ENCODE results near the gene PPFIA4.
"Not testable (repeated sequence)": the region's sequence is repeated elsewhere in the genome, so short reads cannot be mapped to it uniquely, and the experiment has no call there.

Gene PPFIA4

DNA sequence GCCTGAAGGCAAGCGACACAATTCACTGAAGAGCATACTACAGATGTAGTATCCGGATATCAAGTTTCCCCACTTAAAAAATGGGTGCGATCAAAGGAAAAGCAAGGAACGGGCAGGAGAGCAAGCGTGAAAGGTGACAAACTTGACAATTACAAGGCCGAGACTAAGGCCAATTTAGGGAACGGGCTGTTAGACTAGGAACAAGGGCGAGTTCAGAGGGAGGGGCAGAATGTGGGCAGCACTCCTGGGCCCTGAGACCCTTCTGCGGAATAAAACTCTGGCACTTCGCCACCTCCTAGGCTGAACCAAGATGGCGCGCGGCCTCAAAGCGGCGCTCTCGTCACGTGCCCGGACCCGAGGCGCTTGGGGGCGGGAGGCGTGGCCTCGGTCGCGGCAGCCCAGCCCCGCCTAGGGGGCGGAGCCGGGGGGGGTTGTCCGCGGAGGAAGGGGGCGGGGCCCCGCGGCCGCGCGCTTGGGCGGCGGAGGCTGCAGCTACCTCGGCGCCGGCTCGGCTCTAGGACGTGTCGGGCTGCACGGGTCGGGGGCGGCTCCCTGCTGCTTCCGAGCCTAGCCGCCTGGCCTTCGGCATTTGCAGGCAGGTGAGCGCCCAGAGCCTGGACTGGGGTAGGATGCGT is at the start of gene PPFIA4:
TSS of gene PPFIA4 (plus strand) at position 461 of the 635 bp plus-strand sequence. CDS start 12,518 bp downstream, outside the sequence.
- peak; percentile 87 for DNase-seq

DNA sequence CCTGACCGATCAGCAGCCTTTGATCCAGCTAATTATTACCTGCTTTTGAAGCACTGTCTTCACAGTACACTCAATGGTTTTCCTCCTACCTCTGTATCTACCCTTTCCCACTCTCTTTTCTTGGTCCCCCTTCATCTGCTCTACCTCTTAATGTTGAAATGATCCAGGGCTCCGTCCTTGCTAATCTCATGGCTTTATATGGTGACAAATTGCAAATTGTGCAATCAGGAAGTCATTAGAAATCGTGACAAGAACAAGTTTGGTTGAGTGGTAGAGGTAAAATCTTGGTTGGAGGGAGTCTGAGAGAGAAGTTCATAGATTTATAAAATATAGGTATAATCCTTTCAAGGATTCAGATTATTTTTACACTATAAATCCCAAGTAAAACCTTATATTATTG is 49.7 kb upstream of the PPFIA4 start:
- no peak for DNase-seq

DNA sequence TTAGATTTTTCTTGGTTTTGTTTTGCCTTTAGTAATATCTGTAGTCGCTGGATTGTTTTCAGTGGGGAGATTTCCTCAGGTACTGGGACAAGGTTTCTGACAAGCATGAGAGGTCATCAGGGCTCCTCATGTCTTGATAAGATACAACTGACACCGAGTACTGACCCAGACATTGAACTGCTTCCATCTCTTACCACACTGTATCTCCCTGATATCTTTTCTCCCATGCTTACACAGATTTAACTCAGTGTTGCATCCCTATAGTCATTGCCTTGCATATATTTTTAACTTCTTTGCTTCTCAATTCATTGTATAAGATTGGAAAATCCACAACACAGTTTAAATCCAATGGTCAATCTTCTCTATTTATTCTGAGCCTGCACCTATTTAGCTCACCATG is 46.8 kb upstream of the PPFIA4 start:
- DNase-seq, result no peak

- DNase-seq, result no peak
Observed at GRCh38 chr1:202981939-202982338, 44.4 kb upstream of the PPFIA4 start.

DNA sequence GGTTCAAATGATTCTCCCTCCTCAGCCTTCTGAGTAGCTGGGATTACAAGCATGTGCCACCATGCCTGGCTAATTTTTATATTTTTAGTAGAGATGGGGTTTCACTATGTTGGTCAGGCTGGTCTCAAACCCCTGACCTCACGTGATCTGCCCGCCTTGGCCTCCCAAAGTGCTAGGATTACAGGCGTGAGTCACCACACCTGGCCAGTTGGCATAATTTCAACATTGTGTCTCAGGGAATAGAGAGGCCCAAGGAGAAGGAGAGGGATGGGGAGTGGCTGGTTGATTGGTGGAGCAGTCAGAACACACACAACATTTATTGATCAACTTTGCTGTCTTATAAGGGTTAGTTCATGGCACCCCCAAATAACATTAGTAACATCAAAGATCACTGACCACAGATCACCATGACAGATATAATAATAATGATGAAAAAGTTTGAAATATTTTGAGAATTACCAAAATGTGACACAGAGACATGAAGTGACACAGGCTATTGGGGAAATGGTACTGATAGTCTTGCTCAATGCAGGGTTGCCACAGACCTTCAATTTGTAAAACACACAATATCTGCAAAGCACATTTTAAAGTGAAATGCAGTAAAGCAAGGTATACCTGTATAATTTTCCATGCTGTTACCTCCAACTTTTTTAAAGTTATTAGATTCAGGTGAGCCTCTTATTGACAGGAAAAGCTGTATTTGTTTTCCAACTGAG is 43.4 kb upstream of the PPFIA4 start:
- no peak for DNase-seq

DNA sequence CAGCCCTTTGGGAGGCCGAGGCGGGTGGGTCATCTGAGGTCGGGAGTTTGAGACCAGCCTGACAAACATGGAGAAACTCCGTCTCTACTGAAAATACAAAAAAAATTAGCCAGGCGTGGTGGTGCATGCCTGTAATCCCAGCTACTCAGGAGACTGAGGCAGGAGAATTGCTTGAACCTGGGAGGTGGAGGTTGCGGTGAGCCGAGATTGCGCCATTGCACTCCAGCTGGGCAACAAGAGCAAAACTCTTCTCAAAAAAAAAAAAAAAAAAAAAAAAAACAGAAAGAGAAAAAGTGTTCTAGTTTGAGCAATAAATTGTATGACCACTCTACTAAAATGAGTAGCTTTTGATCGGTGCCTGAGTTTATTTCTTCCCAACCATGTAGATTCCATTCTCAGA is 40.2 kb upstream of the PPFIA4 start:
- not testable (repeated sequence) for DNase-seq

DNA sequence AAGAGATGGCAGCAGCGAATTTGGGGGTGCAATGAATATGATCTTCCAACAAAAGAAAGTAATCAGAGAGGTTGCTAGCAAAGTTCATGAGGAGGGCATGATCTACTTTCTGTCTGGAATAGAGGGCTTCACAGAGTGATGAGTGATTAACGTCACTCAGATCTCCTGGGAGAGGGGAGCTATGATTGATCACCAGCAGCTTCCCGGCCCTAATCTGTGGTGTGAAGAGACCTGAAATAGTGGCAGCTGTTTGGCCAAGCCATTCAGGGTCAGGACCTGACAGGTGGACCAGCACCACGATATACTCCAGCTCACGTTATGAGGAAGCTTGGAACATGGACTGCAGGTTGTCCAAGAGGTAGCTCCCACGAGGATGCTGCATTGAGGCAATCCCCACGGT is 39.0 kb upstream of the PPFIA4 start:
- DNase-seq, result no peak

DNA sequence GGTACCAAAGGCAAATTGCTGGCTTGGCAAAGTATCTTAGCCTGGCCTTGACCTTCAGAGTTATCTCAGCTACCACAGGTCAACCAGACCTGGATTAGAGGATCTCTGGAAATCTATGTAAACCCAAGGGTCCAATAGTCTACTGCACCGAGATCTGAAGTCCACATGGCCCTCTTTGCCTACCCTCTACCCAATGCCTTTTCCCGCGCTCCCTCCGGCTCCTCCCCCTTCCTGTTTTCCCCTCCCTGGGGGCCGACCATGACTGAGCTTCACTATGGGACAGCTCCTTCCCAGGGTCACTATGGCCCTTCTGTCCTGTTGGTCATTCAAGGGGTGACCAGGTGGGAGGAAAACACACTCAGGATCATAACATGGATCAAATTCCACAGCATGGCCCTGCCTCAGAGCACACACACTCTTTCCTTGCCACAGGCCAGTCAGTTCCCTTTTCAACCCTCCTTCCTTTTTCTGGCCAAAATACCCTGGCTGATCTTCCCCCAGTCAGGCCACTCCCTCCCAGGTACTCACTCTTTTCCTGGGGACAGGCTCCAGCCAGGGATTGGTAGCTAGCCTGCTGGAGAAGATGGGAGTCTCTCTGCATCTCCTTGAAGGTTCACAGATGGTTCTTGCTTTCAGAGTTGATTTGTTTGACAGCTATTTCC is 38.2 kb upstream of the PPFIA4 start:
- DNase-seq, result no peak

DNA sequence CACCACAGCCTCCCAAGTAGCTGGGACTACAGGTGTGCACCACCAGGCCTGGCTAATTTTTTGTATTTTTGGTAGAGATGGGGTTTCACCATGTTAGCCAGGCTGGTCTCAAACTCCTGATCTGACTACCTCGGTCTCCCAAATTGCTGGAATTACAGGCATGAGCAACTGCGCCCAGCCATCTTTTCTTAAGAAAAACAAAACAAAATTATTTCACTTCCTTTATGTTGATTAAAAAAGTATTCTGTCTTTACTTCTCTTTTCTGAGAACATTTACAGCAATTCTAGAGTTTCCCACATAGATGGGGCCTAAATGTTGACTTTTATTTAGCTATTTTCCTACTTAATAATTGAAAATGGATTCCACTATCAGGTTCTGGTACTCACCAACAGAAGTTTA is 36.4 kb upstream of the PPFIA4 start:
- no peak for DNase-seq

DNA sequence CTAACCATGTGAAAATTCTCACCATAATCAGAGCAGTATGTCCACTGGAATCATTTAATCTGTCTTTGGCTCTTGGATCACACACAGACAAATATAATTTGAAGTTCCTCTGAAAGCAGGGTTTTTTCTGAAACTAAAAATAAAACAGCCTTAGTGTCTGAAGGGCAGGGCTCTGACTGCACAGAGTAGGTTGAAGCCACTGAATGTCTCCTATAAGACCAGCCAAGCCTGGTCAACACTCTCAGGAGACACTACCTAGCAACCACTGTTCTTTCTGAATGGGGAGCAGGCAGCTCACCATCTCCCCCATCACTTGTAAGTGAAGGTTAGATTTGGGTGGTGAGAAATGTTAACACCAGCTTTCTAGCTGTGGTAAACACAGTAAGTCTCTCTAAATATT is 35.2 kb upstream of the PPFIA4 start:
- DNase-seq, result no peak

- DNase-seq, result no peak
Observed at GRCh38 chr1:202994756-202995155, 31.5 kb upstream of the PPFIA4 start.

DNA sequence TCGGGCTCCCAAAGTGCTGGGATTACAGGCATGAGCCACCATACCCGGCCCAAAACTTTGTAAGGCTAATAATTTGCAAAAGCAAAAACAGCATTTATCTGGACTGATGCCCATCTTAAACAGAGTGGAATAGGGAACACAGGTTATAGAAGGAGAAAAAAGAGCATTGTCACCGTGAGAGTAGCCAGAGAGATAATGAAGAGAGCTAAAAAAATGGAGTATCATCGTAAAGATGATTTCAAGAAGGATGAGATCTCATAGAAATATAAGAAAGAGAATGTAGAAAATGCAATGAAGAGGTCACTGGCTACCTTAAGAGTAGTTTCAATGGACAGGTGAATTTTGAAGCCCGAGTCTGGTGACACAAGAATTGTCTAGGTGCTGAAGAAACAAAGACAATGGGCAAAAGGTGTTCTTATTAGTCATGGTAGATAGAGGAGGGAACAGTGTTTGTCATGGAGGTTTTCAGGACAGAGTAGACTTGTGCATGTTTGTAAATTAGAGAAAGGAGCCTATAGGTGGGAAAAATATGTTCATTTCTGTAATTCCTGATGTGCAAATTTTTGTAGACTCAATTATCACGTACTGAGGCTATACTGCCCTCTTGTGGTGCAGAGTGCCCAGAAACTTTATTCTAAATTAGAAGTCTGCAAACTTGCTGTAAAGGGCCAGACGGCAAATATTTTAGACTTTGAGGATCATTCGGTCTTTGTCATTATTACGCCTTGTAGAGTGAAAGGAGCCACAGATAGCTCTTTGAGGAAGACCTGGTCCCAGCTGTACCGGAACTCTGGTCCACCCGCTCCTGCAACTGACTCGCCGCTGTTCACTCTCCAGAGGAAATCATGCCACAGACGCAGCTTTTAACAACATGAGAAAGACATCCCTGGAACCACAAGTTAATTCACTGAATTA is 27.2 kb upstream of the PPFIA4 start:
- DNase-seq, result peak; percentile 52

DNA sequence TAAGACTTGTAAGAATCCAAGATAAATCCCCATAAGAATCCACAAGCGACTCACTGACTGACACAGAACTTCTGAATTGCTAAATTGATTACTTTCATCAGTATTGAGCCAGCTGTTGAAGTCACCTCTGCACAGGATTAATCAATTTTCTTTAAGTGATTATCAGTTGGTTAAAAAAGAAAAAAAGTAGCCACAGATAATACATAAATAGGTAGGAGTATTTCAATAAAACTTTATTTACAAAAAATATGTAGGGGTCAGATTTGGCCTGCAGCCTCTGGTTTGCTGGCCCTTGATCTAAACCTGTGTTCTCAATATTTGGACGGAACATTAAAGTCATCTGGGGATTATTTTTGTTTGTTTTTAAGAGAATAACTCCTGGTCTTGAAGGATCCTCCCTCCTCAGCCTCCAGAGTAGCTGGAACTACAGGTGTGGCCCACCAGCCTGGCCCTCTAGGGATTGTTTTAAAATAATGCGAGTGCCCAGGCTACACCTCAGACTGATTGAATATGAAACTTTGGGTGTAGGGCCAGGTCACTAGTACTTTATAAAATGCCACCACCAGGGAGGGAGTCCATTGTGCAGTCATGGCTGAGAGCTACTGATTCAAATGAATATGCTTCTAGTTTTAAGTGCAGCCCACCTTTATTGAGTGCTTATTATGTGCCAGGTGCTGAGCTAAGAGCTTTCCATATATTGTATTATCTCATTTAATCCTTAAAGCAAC is 25.9 kb upstream of the PPFIA4 start:
- no peak for DNase-seq

GRCh38 chr1:203001986-203002385 is 24.3 kb upstream of the PPFIA4 start:
- no peak for DNase-seq

- DNase-seq, result no peak
Observed at GRCh38 chr1:203002951-203003350, 23.3 kb upstream of the PPFIA4 start.

GRCh38 chr1:203005395-203006142 is 20.7 kb upstream of the PPFIA4 start:
- DNase-seq, result not testable (repeated sequence)

DNA sequence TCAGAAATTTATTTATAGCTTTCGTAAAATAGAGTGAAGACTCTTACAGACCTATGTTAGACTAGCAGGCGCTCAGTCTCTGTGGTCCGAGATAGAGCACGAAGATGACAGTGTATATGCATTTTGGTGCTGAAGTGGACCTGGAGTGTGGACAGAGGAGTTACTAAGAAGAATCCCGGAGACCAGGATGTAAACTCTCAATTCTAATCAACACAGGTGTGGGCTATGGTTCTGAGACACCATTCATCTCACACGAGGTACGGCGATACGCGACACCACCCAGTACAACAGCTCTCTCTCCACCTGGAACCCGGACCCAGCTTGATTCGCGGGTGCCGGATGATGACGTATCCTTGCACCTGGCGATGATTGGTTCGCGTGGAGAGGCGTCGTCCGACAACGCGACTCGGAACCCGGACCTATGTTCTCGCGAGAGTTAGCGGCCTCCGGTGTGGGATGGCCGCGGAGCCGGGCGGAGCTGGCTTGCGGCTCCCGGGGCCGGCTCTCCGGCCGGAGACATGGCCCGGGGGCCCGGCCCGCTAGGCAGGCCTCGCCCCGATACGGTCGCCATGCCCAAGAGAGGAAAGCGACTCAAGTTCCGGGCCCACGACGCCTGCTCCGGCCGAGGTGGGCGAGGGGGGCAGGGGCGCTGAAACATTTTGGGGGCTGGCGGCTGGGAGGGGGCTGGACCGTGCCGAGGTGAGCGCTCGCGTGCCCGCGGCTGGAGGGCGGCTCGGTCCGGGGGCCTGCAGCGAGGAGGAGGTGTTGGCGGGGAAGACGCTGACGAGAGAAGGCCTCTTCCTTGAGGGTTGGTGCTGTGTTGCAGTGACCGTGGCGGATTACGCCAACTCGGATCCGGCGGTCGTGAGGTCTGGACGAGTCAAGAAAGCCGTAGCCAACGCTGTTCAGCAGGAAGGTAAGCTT is 19.1 kb upstream of the PPFIA4 start, which contains the start of gene TMEM183A:
TSS of gene TMEM183A (plus strand) at position 427 of the 924 bp plus-strand sequence. CDS start at position 519, 92 bp downstream.
- peak; percentile 97 for DNase-seq

DNA sequence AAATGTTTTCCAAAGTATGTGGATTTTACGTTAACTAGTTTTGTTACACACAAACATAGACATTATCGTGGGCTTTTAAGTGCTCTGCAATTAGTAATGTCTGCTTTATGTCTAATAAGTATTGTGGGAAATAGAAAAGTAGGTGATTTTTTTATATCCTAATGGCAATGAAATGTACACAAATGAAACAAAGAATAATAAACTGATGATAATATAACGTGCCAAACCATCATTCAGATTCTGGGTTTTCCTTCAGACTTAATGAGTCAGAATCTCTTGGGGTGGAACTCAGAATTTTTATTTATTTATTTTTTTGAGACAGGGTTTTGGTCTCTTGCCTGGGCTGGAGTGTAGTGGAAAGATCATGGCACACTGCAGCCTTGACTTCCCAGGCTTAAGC is 17.1 kb upstream of the PPFIA4 start:
- no peak for DNase-seq

DNA sequence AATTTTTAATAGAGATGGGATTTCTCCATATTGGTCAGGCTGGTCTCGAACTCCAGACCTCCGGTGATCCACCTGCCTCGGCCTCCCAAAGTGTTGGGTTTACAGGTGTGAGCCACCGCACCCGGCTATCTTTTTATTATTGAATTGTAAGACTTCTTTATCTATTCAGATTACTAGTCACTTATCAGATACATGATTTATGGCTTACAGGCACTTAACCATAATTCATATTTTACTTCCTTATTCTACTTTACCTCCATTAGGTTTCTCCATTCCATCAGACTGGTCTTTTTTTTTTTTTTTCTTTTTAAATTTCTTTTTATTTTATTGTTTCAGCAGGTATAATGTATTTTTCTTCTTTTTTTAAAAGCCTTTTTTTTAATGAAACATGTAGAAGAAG is 14.7 kb upstream of the PPFIA4 start:
- no peak for DNase-seq

DNA sequence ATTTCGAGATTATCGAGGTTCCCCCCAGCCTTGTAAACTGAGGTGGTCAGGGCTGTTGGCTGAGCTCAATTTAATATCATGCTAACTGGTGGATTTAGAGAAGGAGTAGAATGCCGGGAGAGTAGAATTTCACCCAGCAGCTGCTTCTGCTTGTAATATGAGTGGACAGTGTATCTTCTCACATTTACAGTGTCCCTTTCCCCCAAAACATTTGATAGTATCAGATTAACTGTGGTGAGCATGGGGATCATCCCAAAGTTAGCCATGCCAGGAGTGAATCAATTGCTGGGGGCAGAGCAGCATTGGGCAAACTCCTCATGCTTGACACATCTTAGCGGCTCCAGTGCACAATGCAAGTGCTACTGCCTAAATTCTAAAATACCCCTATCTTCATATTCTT is 9.2 kb upstream of the PPFIA4 start:
- DNase-seq, result no peak

Data from EL (cell line).